ENCODE results near the gene RAET1L. TPM values are rescaled to one million over a fixed set of nuclear protein-coding genes. Genes with fewer than 3 reads are reported as not detected.
"Not testable (repeated sequence)": the region's sequence is repeated elsewhere in the genome, so short reads cannot be mapped to it uniquely, and the experiment has no call there.

RAET1L gene
- total RNA-seq, 4 donors from 2014 or later = not detected

- no peak for TF ChIP-seq CTCF (IDR thresholded peaks at IDR 0.05)
- no peak for TF ChIP-seq POLR2A (IDR thresholded peaks at IDR 0.05)
- no peak for TF ChIP-seq POLR2AphosphoS5 (IDR thresholded peaks at IDR 0.05)
- TF ChIP-seq EP300 (IDR thresholded peaks at IDR 0.05; ENCODE audit: low read depth) = no peak
- Histone ChIP-seq H3K36me3 (no peaks in the 10 kb centered on the region), H3K9me3 (no peaks in the 10 kb centered on the region), H3K27me3 (no peaks in the 10 kb centered on the region), H3K4me1 (peaks cover 3 to 11% (median 7%) of the 10 kb centered on the region in 4 donors), H3K27ac (no peak overlapping the region), H3K4me3 (no peak overlapping the region)
- intact Hi-C loops (cut with DNase I; ENCODE audit: low total_unique reads) = no loop called here
- in situ Hi-C loops (cut with MboI; ENCODE audit: low pct_ligation_motif_present in 1 of 4, low pct_unique_long_range_greater_than_20kb in 1 of 4, low sequenced_read_pairs in 3 of 4) = loop anchor here in 1 of 4 donors (25.0 kb wide), 1 partner anchor 747 kb away; no protein-coding TSS in a partner anchor
- WGBS, 2 donors (ENCODE audit: low coverage in 1 of 2) = 93 to 100% methylated on average over 1 to 2 of the region's 2 CpGs
- DNase-seq = no peak
These were observed 39.8 kb upstream of the RAET1L start for GRCh38 chr6:150065083-150065482.

- in situ Hi-C loops (cut with MboI; ENCODE audit: low pct_ligation_motif_present in 1 of 4, low pct_unique_long_range_greater_than_20kb in 1 of 4, low sequenced_read_pairs in 3 of 4) = loop anchor here in 1 of 4 donors (25.0 kb wide), 1 partner anchor 749 kb away; no protein-coding TSS in a partner anchor
- intact Hi-C loops (cut with DNase I; ENCODE audit: low total_unique reads) = no loop called here
- TF ChIP-seq POLR2AphosphoS5 (IDR thresholded peaks at IDR 0.05) = no peak
- no peak for TF ChIP-seq CTCF (IDR thresholded peaks at IDR 0.05)
- no peak for TF ChIP-seq EP300 (IDR thresholded peaks at IDR 0.05; ENCODE audit: low read depth)
- no peak for TF ChIP-seq POLR2A (IDR thresholded peaks at IDR 0.05)
- H3K27ac ChIP-seq = no peak overlapping the region
- peaks cover 3 to 7% (median 5%) of the 10 kb centered on the region in 4 donors for H3K4me1 ChIP-seq
- H3K9me3 ChIP-seq = no peaks in the 10 kb centered on the region
- H3K4me3 ChIP-seq = no peak overlapping the region
- H3K36me3 ChIP-seq = no peaks in the 10 kb centered on the region
- no peaks in the 10 kb centered on the region for H3K27me3 ChIP-seq
- 97% methylated on average over 6 of the region's 6 CpGs; no CpG with 5 or more reads in 1 of the 2 donors for whole genome bisulfite sequencing, 2 donors (ENCODE audit: low coverage in 1 of 2)
- DNase-seq = no peak
These were observed 38.3 kb upstream of the RAET1L start for GRCh38 chr6:150063640-150064039.

GRCh38 chr6:150059973-150060372, 34.6 kb upstream of the RAET1L start:
- WGBS, 2 donors (ENCODE audit: low coverage in 1 of 2) = 40 to 65% methylated on average over 1 to 7 of the region's 7 CpGs
- in situ Hi-C loops (cut with MboI; ENCODE audit: low pct_ligation_motif_present in 1 of 4, low pct_unique_long_range_greater_than_20kb in 1 of 4, low sequenced_read_pairs in 3 of 4) = loop anchor here in 1 of 4 donors (25.0 kb wide), 1 partner anchor 752 kb away; no protein-coding TSS in a partner anchor
- H3K27me3 ChIP-seq = peaks cover 21% of the 10 kb centered on the region
- intact Hi-C loops (cut with DNase I; ENCODE audit: low total_unique reads); H3K27ac ChIP-seq; H3K4me1 ChIP-seq; H3K4me3 ChIP-seq; DNase-seq; H3K36me3 ChIP-seq; H3K9me3 ChIP-seq: not testable (repeated sequence)

GRCh38 chr6:150058986-150059385, 33.7 kb upstream of the RAET1L start:
- in situ Hi-C loops (cut with MboI; ENCODE audit: low pct_ligation_motif_present in 1 of 4, low pct_unique_long_range_greater_than_20kb in 1 of 4, low sequenced_read_pairs in 3 of 4) (loop anchor here in 1 of 4 donors (25.0 kb wide), 1 partner anchor 753 kb away; no protein-coding TSS in a partner anchor), intact Hi-C loops (cut with DNase I; ENCODE audit: low total_unique reads) (no loop called here)
- DNase-seq = no peak
- WGBS, 2 donors (ENCODE audit: low coverage in 1 of 2) = 91 to 95% methylated on average over 2 to 6 of the region's 6 CpGs
- H3K27ac ChIP-seq = no peak overlapping the region
- peaks cover 29% of the 10 kb centered on the region for H3K27me3 ChIP-seq
- H3K9me3 ChIP-seq = no peaks in the 10 kb centered on the region
- no peak for TF ChIP-seq EP300 (IDR thresholded peaks at IDR 0.05; ENCODE audit: low read depth)
- no peak for TF ChIP-seq CTCF (IDR thresholded peaks at IDR 0.05)
- TF ChIP-seq POLR2A (IDR thresholded peaks at IDR 0.05) = no peak
- no peak for TF ChIP-seq POLR2AphosphoS5 (IDR thresholded peaks at IDR 0.05)
- no peaks in the 10 kb centered on the region for H3K36me3 ChIP-seq
- H3K4me1 ChIP-seq = no peaks in the 10 kb centered on the region
- H3K4me3 ChIP-seq = no peak overlapping the region
